GM18505 (cell line): Measurements from ENCODE around the gene TRPV4.

Experiments used
- ATAC-seq: cut with Tn5 transposase; IDR thresholded peaks from one replicate; pipeline ENCODE4 v1.9.1; 2021; ENCODE audit not compliant: unreplicated experiment
- POLR2A ChIP-seq: IDR thresholded peaks from 4 replicates; pipeline ENCODE4 v1.6.1; 2011; ENCODE audit warnings: borderline replicate concordance; ENCODE audit not compliant: insufficient read depth, insufficient read length; ENCODE audit errors: extremely low read depth

Gene TRPV4

GRCh38 chr12:109800536-109800935 lies 32.7 kb downstream of the TRPV4 start:
- TF ChIP-seq POLR2A, result no peak
- no peak for ATAC-seq

GRCh38 chr12:109798691-109799090 lies 34.5 kb downstream of the TRPV4 start:
- no peak for TF ChIP-seq POLR2A
- no peak for ATAC-seq

- TF ChIP-seq POLR2A, result no peak
- no peak for ATAC-seq
Observed at GRCh38 chr12:109797905-109798669, 35.1 kb downstream of the TRPV4 start.

- no peak for ATAC-seq
- no peak for TF ChIP-seq POLR2A
Observed at GRCh38 chr12:109796057-109796456, 37.1 kb downstream of the TRPV4 start.

GRCh38 chr12:109795023-109795422 lies 38.2 kb downstream of the TRPV4 start:
- no peak for TF ChIP-seq POLR2A
- ATAC-seq, result no peak

- TF ChIP-seq POLR2A, result no peak
- no peak for ATAC-seq
Observed at GRCh38 chr12:109793826-109794501, 39.2 kb downstream of the TRPV4 start.

- ATAC-seq, result no peak
- TF ChIP-seq POLR2A, result no peak
Observed at GRCh38 chr12:109793411-109793810, 39.8 kb downstream of the TRPV4 start.

GRCh38 chr12:109792992-109793391 lies 40.2 kb downstream of the TRPV4 start:
- TF ChIP-seq POLR2A, result no peak
- ATAC-seq, result no peak

GRCh38 chr12:109789526-109790048 lies 43.6 kb downstream of the TRPV4 start:
- no peak for ATAC-seq

GRCh38 chr12:109786799-109787198 lies 46.4 kb downstream of the TRPV4 start:
- no peak for TF ChIP-seq POLR2A
- no peak for ATAC-seq

More at GRCh38 chr12:109789526-109790048, 43.6 kb downstream of the TRPV4 start:
- TF ChIP-seq POLR2A, result no peak

- no peak for ATAC-seq
- no peak for TF ChIP-seq POLR2A
Observed at GRCh38 chr12:109785854-109786253, 47.3 kb downstream of the TRPV4 start.

GRCh38 chr12:109783965-109784244 lies 49.3 kb downstream of the TRPV4 start:
- TF ChIP-seq POLR2A, result no peak
- no peak for ATAC-seq

- TF ChIP-seq POLR2A, result no peak
- ATAC-seq, result no peak
Observed at GRCh38 chr12:109783135-109783964, 49.8 kb downstream of the TRPV4 start.
